ENCODE data around the gene TADA3.

Gene TADA3

DNA sequence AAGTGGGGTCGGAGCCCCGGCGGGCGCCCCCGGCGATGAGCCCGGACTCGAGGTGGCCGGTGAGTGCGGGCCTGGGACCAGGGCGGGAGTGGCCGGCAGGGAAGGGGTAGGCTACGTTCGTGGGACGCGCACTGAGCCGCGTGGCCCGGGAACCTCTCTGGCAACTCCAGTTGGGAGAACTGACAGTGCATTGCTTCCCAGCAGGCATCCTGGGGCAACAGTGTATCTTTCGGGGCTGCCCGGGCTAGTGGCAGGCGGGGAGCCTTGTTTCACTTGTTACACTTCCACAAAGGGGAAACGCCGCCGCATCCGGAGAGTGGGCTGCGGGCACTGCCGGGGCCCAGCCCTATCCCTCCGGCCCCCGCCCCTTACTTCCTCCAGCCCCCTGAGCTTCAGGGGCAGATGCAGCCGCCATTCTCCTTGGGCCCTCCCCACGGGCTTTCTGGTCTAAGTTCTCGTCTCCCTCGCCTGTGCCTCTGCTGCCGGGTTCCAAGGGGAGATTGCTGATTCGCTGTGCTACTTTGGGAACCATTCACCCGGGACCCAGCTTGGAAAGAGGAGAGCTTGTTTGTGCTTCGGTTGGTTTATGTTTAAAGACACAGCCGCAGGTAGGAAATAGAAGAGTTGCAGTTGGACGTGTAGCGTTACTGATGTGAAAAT is 60.1 kb downstream of the TADA3 start:
- Histone ChIP-seq H3K27ac (ENCODE audit: low read length) (peak overlapping the region; percentile 100), H4K20me1 (ENCODE audit: insufficient read depth, low read length) (peaks cover 37% of the 10 kb centered on the region), H3K4me1 (ENCODE audit: insufficient read depth, low read length) (peaks cover 38% of the 10 kb centered on the region), H2AFZ (ENCODE audit: low read depth, low read length) (peak overlapping the region; percentile 98), H3K79me2 (ENCODE audit: insufficient read depth, low read length) (peaks cover 53% of the 10 kb centered on the region), H3K9me3 (ENCODE audit: insufficient read depth, low read length, severe bottlenecking) (no peaks in the 10 kb centered on the region), H3K36me3 (ENCODE audit: insufficient read depth, low read length) (peaks cover 44% of the 10 kb centered on the region), H3K4me2 (ENCODE audit: insufficient read depth, low read length) (peak overlapping the region; percentile 95), H3K4me3 (ENCODE audit: low read depth in 1 of 2, low read length in 2 of 2) (peak overlapping the region; percentile 84 to 88), H3K9ac (ENCODE audit: low read depth, low read length) (peak overlapping the region; percentile 96), H3K27me3 (ENCODE audit: insufficient read depth, low read length, poor library complexity) (no peaks in the 10 kb centered on the region)
- DNase-seq (peak; percentile 71), ATAC-seq (ENCODE audit: insufficient read depth, low read depth) (peak; percentile 15)
- TF ChIP-seq EZH2 (IDR thresholded peaks at IDR 0.05; ENCODE audit: borderline replicate concordance, low read depth, low read length, severe bottlenecking), result no peak
- TF ChIP-seq, protein P1, sequence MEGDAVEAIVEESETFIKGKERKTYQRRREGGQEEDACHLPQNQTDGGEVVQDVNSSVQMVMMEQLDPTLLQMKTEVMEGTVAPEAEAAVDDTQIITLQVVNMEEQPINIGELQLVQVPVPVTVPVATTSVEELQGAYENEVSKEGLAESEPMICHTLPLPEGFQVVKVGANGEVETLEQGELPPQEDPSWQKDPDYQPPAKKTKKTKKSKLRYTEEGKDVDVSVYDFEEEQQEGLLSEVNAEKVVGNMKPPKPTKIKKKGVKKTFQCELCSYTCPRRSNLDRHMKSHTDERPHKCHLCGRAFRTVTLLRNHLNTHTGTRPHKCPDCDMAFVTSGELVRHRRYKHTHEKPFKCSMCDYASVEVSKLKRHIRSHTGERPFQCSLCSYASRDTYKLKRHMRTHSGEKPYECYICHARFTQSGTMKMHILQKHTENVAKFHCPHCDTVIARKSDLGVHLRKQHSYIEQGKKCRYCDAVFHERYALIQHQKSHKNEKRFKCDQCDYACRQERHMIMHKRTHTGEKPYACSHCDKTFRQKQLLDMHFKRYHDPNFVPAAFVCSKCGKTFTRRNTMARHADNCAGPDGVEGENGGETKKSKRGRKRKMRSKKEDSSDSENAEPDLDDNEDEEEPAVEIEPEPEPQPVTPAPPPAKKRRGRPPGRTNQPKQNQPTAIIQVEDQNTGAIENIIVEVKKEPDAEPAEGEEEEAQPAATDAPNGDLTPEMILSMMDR (IDR thresholded peaks at IDR 0.05; ENCODE audit: borderline replicate concordance, extremely low read depth, low read length, poor library complexity, severe bottlenecking), result no peak

DNA sequence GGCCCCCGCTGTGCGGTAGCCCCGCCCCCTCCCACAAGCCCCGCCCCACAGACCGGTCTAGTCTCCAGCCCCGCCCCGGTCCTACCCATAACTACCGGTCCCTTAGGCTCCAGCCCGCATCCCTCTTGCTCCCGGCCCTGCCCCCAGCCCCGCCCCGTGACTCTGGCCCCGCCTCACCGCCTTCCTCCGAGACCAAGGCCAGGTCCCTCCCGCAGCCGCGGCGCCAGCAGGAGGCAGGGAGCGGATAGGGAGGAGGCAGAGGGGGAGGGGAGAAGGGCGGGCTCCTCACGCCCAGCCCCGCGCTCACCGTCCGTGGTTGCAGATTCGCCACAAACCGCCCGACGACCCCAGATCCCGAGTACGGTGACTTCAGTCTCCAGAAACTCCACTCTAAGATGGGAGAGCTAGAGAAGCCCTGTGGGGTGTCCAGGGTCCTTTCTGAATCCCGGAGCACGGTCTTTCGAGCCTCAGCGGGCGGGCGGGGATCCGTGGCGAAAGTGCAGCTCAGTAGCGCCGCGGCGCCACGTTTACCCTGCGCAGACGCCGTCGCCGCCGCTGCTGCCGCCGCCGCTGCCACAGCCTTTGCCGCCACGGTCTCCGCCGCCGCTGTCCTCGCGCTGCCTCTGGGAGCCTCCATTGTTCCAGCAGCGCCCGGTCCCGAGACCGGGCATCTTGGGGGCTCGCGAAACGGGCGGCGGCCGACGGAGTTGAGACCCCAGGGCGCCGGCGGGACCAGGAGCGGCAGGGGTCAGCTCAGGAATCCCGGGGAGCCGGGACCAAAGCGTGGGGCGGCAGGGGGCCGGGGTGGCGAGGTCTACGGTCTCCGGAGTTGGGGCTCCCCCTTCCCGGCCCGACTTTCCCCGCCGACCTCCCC is 60.8 kb downstream of the TADA3 start, which contains the start of gene BRPF1:
Gene BRPF1 (plus strand): TSS at position 530 of the 874 bp plus-strand sequence. CDS start 2,406 bp downstream, outside the sequence.
- H4K20me1 ChIP-seq (ENCODE audit: insufficient read depth, low read length), result peaks cover 31% of the 10 kb centered on the region
- peak; percentile 95 for ATAC-seq (ENCODE audit: insufficient read depth, low read depth)
- H3K79me2 ChIP-seq (ENCODE audit: insufficient read depth, low read length), result peaks cover 46% of the 10 kb centered on the region
- H3K4me3 ChIP-seq (ENCODE audit: low read depth in 1 of 2, low read length in 2 of 2), result peak within 1 kb of the TSS; percentile 84 to 88
- peak within 1 kb of the TSS; percentile 100 for H3K27ac ChIP-seq (ENCODE audit: low read length)
- no peaks in the 10 kb centered on the region for H3K9me3 ChIP-seq (ENCODE audit: insufficient read depth, low read length, severe bottlenecking)
- H3K4me1 ChIP-seq (ENCODE audit: insufficient read depth, low read length), result peaks cover 38% of the 10 kb centered on the region
- H2AFZ ChIP-seq (ENCODE audit: low read depth, low read length), result peak within 1 kb of the TSS; percentile 98
- TF ChIP-seq EZH2 (IDR thresholded peaks at IDR 0.05; ENCODE audit: borderline replicate concordance, low read depth, low read length, severe bottlenecking), result no peak
- TF ChIP-seq, protein P1 (IDR thresholded peaks at IDR 0.05; ENCODE audit: borderline replicate concordance, extremely low read depth, low read length, poor library complexity, severe bottlenecking), result peak; percentile 21
- peak; percentile 100 for DNase-seq
- H3K27me3 ChIP-seq (ENCODE audit: insufficient read depth, low read length, poor library complexity), result no peaks in the 10 kb centered on the region
- peak within 1 kb of the TSS; percentile 96 for H3K9ac ChIP-seq (ENCODE audit: low read depth, low read length)
- peaks cover 36% of the 10 kb centered on the region for H3K36me3 ChIP-seq (ENCODE audit: insufficient read depth, low read length)
- peak within 1 kb of the TSS; percentile 95 for H3K4me2 ChIP-seq (ENCODE audit: insufficient read depth, low read length)

DNA sequence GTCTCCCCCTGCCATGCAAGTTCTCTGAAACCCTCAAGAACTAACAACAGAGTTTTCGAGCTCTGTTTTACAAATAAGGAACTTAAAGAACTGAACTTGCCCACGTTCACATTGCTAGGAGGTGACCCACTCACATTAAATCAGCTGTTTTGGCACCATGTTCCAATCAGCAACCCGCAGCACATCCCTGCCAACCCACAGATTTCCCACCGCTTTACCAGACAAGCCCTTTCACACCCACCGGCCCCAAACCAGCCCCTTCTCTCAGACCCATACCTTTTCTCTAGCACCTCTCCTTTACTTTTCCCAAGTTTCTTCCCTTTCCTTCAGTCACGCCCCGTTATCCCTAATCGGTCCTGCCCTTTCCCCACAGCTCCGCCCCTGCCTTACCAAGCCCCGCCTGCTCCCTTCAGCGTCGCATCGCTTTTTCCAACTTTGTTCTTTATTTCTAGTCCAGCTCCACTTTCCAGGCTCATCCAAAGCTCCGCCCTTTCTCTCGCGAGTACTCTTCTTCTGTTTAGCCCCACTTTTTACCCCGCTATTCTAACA is 61.5 kb downstream of the TADA3 start:
- H3K9ac ChIP-seq (ENCODE audit: low read depth, low read length), result peak overlapping the region; percentile 35

More for the DNA sequence above, 61.5 kb downstream of the TADA3 start:
- no peak for TF ChIP-seq EZH2 (IDR thresholded peaks at IDR 0.05; ENCODE audit: borderline replicate concordance, low read depth, low read length, severe bottlenecking)
- TF ChIP-seq, protein P1 (IDR thresholded peaks at IDR 0.05; ENCODE audit: borderline replicate concordance, extremely low read depth, low read length, poor library complexity, severe bottlenecking), result no peak
- Histone ChIP-seq H3K27ac (ENCODE audit: low read length) (peak overlapping the region; percentile 74), H2AFZ (ENCODE audit: low read depth, low read length) (peak overlapping the region; percentile 70), H3K27me3 (ENCODE audit: insufficient read depth, low read length, poor library complexity) (no peaks in the 10 kb centered on the region), H3K4me1 (ENCODE audit: insufficient read depth, low read length) (peaks cover 38% of the 10 kb centered on the region), H3K79me2 (ENCODE audit: insufficient read depth, low read length) (peaks cover 42% of the 10 kb centered on the region), H3K4me3 (ENCODE audit: low read depth in 1 of 2, low read length in 2 of 2) (peak overlapping the region; percentile 41 to 63; a peak in 3 of 4 replicates), H4K20me1 (ENCODE audit: insufficient read depth, low read length) (peaks cover 28% of the 10 kb centered on the region), H3K9me3 (ENCODE audit: insufficient read depth, low read length, severe bottlenecking) (no peaks in the 10 kb centered on the region), H3K4me2 (ENCODE audit: insufficient read depth, low read length) (peak overlapping the region; percentile 80), H3K36me3 (ENCODE audit: insufficient read depth, low read length) (peaks cover 30% of the 10 kb centered on the region)
- no peak for DNase-seq
- peak; percentile 67 for ATAC-seq (ENCODE audit: insufficient read depth, low read depth)
